PC-9 (cell line): ENCODE results near the gene C5orf22. TPM values are rescaled to one million over a fixed set of nuclear protein-coding genes. Genes with fewer than 3 reads are reported as not detected.

ENCODE experiments used
- BruUV-seq: library from RNA; stranded (reverse); fragments of 400-500 nt; replicated peaks from 2 replicates; lab custom pipeline; 2021; lab: Mats Ljungman, UMichigan
- CTCF ChIA-PET: fragments of 300-600 bp; sonication (Branson Sonifier 250); formaldehyde crosslinking; loops from one replicate; lab custom pipeline; 2022; ENCODE audit warnings: antibody characterized with exemption; lab: Charles Lee
- POLR2A ChIA-PET: fragments of 300-600 bp; sonication (Branson Sonifier 250); formaldehyde crosslinking; loops from one replicate; lab custom pipeline; 2022; ENCODE audit warnings: antibody characterized with exemption; ENCODE audit not compliant: unreplicated experiment; lab: Charles Lee
- DNase-seq, 2 experiments: peaks; one replicate each; pipeline versions ENCODE4 v3.0.0 to v3.0.0-alpha.2; 2015 to 2022; ENCODE audit warnings: mixed read lengths in 1 of 2
- H2AFZ ChIP-seq: fragments of 200-600 bp; sonication (generic); 2 replicates; pipeline ENCODE4 v1.8.1; 2017; ENCODE audit warnings: antibody characterized with exemption
- H3F3A ChIP-seq: fragments of 200-600 bp; sonication (generic); 2 replicates; pipeline ENCODE4 v1.8.1; 2017; ENCODE audit warnings: antibody characterized with exemption, mild to moderate bottlenecking, low read depth; ENCODE audit not compliant: insufficient read depth
- H3K27ac ChIP-seq: fragments of 200-600 bp; sonication (generic); 2 replicates; pipeline ENCODE4 v1.6.1; 2016; ENCODE audit warnings: mixed run types
- H3K27me3 ChIP-seq: fragments of 200-600 bp; sonication (generic); 2 replicates; pipeline ENCODE4 v1.6.1; 2016; ENCODE audit warnings: low read depth, mixed run types; ENCODE audit not compliant: insufficient read depth
- H3K36me3 ChIP-seq: fragments of 200-600 bp; sonication (generic); 2 replicates; pipeline ENCODE4 v1.6.1; 2016; ENCODE audit warnings: low read depth, mixed run types
- H3K4me1 ChIP-seq: fragments of 200-600 bp; sonication (generic); replicated peaks from 2 replicates; pipeline ENCODE4 v1.6.1; 2016; ENCODE audit warnings: mixed run types; ENCODE audit not compliant: insufficient read depth
- H3K4me2 ChIP-seq: fragments of 200-600 bp; sonication (generic); 2 replicates; pipeline ENCODE4 v1.6.1; 2017; ENCODE audit warnings: mixed run types
- H3K4me3 ChIP-seq: fragments of 200-600 bp; sonication (generic); 2 replicates; pipeline ENCODE4 v1.6.1; 2016; ENCODE audit warnings: mixed run types
- H3K79me2 ChIP-seq: fragments of 200-600 bp; sonication (generic); 2 replicates; pipeline ENCODE4 v1.6.1; 2017; ENCODE audit warnings: low read depth, mixed run types
- H3K9me2 ChIP-seq: fragments of 200-600 bp; sonication (generic); 2 replicates; pipeline ENCODE4 v1.8.1; 2017; ENCODE audit warnings: mild to moderate bottlenecking; ENCODE audit not compliant: insufficient read depth
- H3K9me3 ChIP-seq: fragments of 200-600 bp; sonication (generic); 2 replicates; pipeline ENCODE4 v1.8.1; 2016; ENCODE audit warnings: low read depth; ENCODE audit not compliant: insufficient read depth
- H4K20me1 ChIP-seq: fragments of 200-600 bp; sonication (generic); 2 replicates; pipeline ENCODE4 v1.8.1; 2017; ENCODE audit not compliant: insufficient read depth
- EZH2 ChIP-seq: fragments of 200-600 bp; sonication (generic); IDR thresholded peaks from 2 replicates; pipeline ENCODE4 v1.8.0; 2017; ENCODE audit warnings: antibody characterized with exemption, low read depth
- intact Hi-C: fragments of 100-400 bp; cut with micrococcal nuclease; formaldehyde crosslinking; loops from one replicate; pipeline ENCODE4 v1.10.0; 2022; ENCODE audit not compliant: unreplicated experiment
- total RNA-seq: library from RNA; stranded (reverse); gene quantifications from 2 replicates; pipeline ENCODE4 v1.2.3, GENCODE V29; 2021
- TF ChIP-seq, protein P1 (sequence below): fragments of 200-600 bp; sonication (generic); conservative IDR thresholded peaks from 2 replicates; pipeline ENCODE4 v1.6.1; 2017; ENCODE audit warnings: mixed run types, antibody characterized with exemption, mild to moderate bottlenecking, moderate library complexity

C5orf22 gene
- total RNA-seq, 1 experiment from 2014 or later: 46.7 TPM

DNA sequence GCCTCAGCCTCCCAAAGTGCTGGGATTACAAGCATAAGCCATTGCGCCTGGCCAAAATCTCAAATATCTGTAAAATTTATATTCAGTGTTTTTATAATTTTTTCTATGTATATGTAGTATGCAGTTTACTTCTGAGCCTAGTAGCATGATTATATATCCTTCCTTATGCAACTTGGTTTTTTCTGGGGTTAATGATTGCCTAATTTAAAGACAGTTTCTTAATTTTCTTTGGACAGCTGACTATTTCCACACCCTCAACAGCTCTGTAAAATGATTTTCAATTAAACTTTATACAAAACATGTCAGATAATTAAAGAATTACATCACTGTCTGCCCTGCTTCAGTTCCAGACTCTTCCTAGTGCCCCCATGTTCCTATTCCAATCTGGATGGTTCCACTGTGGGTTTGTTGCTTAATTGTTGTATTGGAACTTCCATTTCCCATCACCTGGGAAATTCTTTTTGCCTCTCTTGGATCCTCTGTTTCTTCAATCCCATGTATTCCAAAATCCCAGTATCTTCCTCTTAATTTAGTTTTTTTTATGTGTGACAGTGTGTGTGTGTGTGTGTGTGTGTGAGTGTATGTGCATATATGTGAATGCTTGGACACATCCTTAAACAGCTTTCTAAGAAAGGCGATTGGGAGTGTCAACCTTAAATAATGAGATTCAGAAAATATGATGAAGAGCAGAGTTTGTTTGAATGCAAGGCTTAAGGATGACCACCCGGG lies 53.2 kb downstream of the C5orf22 start:
- CTCF ChIA-PET: no interaction called here
- POLR2A ChIA-PET: no interaction called here
- BruUV-seq: no TSS peak
- H3K79me2 ChIP-seq: no peaks in the 10 kb centered on the region
- H3K36me3 ChIP-seq: no peaks in the 10 kb centered on the region
- no peak overlapping the region for H3K4me3 ChIP-seq
- intact Hi-C loops: loop anchor here (10.0 kb wide), 1 partner anchor 739 kb away; no protein-coding TSS in a partner anchor
- no peak overlapping the region for H3K4me2 ChIP-seq
- no peak for DNase-seq
- TF ChIP-seq, protein P1, sequence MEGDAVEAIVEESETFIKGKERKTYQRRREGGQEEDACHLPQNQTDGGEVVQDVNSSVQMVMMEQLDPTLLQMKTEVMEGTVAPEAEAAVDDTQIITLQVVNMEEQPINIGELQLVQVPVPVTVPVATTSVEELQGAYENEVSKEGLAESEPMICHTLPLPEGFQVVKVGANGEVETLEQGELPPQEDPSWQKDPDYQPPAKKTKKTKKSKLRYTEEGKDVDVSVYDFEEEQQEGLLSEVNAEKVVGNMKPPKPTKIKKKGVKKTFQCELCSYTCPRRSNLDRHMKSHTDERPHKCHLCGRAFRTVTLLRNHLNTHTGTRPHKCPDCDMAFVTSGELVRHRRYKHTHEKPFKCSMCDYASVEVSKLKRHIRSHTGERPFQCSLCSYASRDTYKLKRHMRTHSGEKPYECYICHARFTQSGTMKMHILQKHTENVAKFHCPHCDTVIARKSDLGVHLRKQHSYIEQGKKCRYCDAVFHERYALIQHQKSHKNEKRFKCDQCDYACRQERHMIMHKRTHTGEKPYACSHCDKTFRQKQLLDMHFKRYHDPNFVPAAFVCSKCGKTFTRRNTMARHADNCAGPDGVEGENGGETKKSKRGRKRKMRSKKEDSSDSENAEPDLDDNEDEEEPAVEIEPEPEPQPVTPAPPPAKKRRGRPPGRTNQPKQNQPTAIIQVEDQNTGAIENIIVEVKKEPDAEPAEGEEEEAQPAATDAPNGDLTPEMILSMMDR: no peak
- no peak for TF ChIP-seq EZH2
- no peaks in the 10 kb centered on the region for H3K9me3 ChIP-seq
- H3K4me1 ChIP-seq: no peaks in the 10 kb centered on the region
- H2AFZ ChIP-seq: no peak overlapping the region
- H3K27ac ChIP-seq: no peak overlapping the region
- peaks cover 77% of the 10 kb centered on the region for H3K27me3 ChIP-seq
- H4K20me1 ChIP-seq: no peaks in the 10 kb centered on the region
- no peaks in the 10 kb centered on the region for H3F3A ChIP-seq
- no peaks in the 10 kb centered on the region for H3K9me2 ChIP-seq

DNA sequence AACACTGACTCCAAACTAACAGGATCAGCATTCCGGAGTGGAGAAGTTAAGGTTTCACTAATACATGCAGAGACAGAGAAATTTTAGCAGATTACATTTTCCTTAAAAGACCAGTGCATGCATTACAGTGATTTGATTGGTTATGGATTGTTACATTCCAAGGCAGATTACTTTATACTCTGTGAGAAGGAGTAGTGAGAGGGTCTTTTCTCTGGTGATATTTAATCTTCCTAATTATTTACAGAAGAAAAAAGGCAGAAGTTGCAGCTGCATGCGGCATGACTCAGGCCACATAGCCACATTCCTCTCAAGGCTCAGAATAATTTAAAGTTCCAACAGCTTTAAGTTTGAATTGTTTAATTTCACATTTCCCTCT lies 53.8 kb downstream of the C5orf22 start:
- CTCF ChIA-PET: no interaction called here
- H3K36me3 ChIP-seq: no peaks in the 10 kb centered on the region
- no peaks in the 10 kb centered on the region for H3F3A ChIP-seq
- no peak for DNase-seq
- intact Hi-C loops: loop anchor here (10.0 kb wide), 1 partner anchor 739 kb away; no protein-coding TSS in a partner anchor
- no peaks in the 10 kb centered on the region for H3K4me1 ChIP-seq
- no peaks in the 10 kb centered on the region for H4K20me1 ChIP-seq
- no peak overlapping the region for H3K27ac ChIP-seq
- no peak for TF ChIP-seq EZH2
- TF ChIP-seq, protein P1: no peak
- no TSS peak for BruUV-seq
- H3K4me2 ChIP-seq: no peak overlapping the region
- H2AFZ ChIP-seq: no peak overlapping the region
- POLR2A ChIA-PET: no interaction called here
- peaks cover 81% of the 10 kb centered on the region for H3K27me3 ChIP-seq
- H3K9me3 ChIP-seq: no peaks in the 10 kb centered on the region
- no peak overlapping the region for H3K4me3 ChIP-seq
- H3K9me2 ChIP-seq: no peaks in the 10 kb centered on the region
- no peaks in the 10 kb centered on the region for H3K79me2 ChIP-seq

DNA sequence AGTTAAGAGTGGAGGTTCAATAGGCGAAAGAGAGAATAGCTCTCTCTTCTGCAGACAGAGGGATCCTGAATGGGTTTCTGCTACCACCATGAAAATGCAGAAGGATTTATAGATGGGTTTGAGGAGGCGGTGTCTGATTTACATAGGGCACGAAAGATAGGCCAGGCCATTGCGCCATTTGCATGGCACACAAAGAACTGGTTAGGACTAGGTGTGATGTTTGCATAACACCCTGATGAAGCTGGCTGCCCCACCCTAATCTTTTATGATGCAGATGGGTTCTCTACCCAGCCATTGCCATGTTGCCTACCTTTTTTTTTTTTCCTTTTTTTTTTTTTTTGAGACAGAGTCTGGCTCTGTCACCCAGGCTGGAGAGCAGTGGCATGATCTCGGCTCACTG lies 55.4 kb downstream of the C5orf22 start:
- Histone ChIP-seq H3K9me2 (no peaks in the 10 kb centered on the region), H3K27ac (no peak overlapping the region), H3K36me3 (no peaks in the 10 kb centered on the region), H3F3A (no peaks in the 10 kb centered on the region), H4K20me1 (no peaks in the 10 kb centered on the region), H3K4me2 (no peak overlapping the region), H3K27me3 (peaks cover 87% of the 10 kb centered on the region), H3K9me3 (no peaks in the 10 kb centered on the region), H3K4me3 (no peak overlapping the region), H2AFZ (no peak overlapping the region), H3K79me2 (no peaks in the 10 kb centered on the region), H3K4me1 (no peaks in the 10 kb centered on the region)
- BruUV-seq: no TSS peak
- ChIA-PET POLR2A (no interaction called here), CTCF (interaction anchor here (0.7 kb wide), 1 partner anchor 17 kb away, joined by 5 read pairs; no protein-coding TSS in a partner anchor)
- TF ChIP-seq EZH2: no peak
- TF ChIP-seq, protein P1: no peak
- intact Hi-C loops: loop anchor here (10.0 kb wide), 1 partner anchor 737 kb away; no protein-coding TSS in a partner anchor
- no peak for DNase-seq
